Naive thymus-derived CD4-positive, alpha-beta T cell (primary cell): ENCODE measurements around the gene MYBPH. TPM values are rescaled to one million over a fixed set of nuclear protein-coding genes. Genes with fewer than 3 reads are reported as not detected.

Experiments
- ATAC-seq: fragments of 150-1000 bp; cut with Tn5 transposase; 2 replicates; pipeline ENCODE4 v1.10.0; 2021; ENCODE audit warnings: mild to moderate bottlenecking, moderate library complexity
- CTCF ChIA-PET: fragments of 350-600 bp; sonication (Branson Sonifier 250); formaldehyde crosslinking; loops from one replicate; lab custom pipeline; 2021; ENCODE audit warnings: antibody characterized with exemption; lab: Charles Lee
- POLR2A ChIA-PET: fragments of 350-600 bp; sonication (Branson Sonifier 250); formaldehyde crosslinking; loops from one replicate; lab custom pipeline; 2021; ENCODE audit warnings: antibody characterized with exemption, inconsistent platforms; lab: Charles Lee
- DNase-seq, 9 donors: peaks; one replicate each; pipeline versions ENCODE4 v3.0.0 to v3.0.0-alpha.2; 2020 to 2022; ENCODE audit warnings: mixed read lengths in 1 of 9
- H3K27ac ChIP-seq: one replicate; pipeline ENCODE4 v1.7.0; 2013; ENCODE audit warnings: mild to moderate bottlenecking, low read depth, low read length, moderate library complexity
- H3K27me3 ChIP-seq, 2 donors: one replicate each; pipeline ENCODE4 v1.7.0; 2013; ENCODE audit warnings: low read length in 2 of 2, mild to moderate bottlenecking in 2 of 2, moderate library complexity in 2 of 2; ENCODE audit not compliant: control insufficient read depth in 2 of 2, insufficient read depth in 2 of 2
- H3K36me3 ChIP-seq, 3 experiments: 1 replicate in 2 of 3; 2 replicates in 1 of 3; pipeline ENCODE4 v1.7.0; 2013; ENCODE audit warnings: low read length in 3 of 3, mild to moderate bottlenecking in 3 of 3, moderate library complexity in 1 of 3; ENCODE audit not compliant: insufficient read depth in 3 of 3, control insufficient read depth in 2 of 3
- H3K4me1 ChIP-seq, 2 donors: one replicate each; pipeline ENCODE4 v1.7.0; 2013; ENCODE audit warnings: low read length in 2 of 2, mild to moderate bottlenecking in 2 of 2, moderate library complexity in 1 of 2; ENCODE audit not compliant: control insufficient read depth in 2 of 2, insufficient read depth in 2 of 2
- H3K4me3 ChIP-seq: 2 replicates; pipeline ENCODE4 v1.7.0; 2013; ENCODE audit warnings: mild to moderate bottlenecking, low read length
- H3K9me3 ChIP-seq, 3 experiments: 1 replicate in 2 of 3; 2 replicates in 1 of 3; pipeline ENCODE4 v1.7.0; 2013; ENCODE audit warnings: low read length in 3 of 3; ENCODE audit not compliant: control insufficient read depth in 2 of 3
- H3K27ac Mint-ChIP-seq, 9 donors: one replicate each; pipeline ENCODE4 v1.8.0; 2020 to 2022; ENCODE audit warnings: mixed read lengths in 9 of 9, mild to moderate bottlenecking in 8 of 9, moderate library complexity in 5 of 9, inconsistent platforms in 2 of 9
- H3K27me3 Mint-ChIP-seq, 5 donors: one replicate each; pipeline ENCODE4 v1.8.0; 2021 to 2022; ENCODE audit warnings: mixed read lengths in 5 of 5, mild to moderate bottlenecking in 1 of 5
- H3K36me3 Mint-ChIP-seq, 5 donors: one replicate each; pipeline ENCODE4 v1.8.0; 2020 to 2022; ENCODE audit warnings: mixed read lengths in 5 of 5, mild to moderate bottlenecking in 3 of 5, inconsistent platforms in 1 of 5
- H3K4me1 Mint-ChIP-seq, 7 donors: one replicate each; pipeline ENCODE4 v1.8.0; 2020 to 2022; ENCODE audit warnings: mixed read lengths in 7 of 7, mild to moderate bottlenecking in 3 of 7, inconsistent platforms in 1 of 7
- H3K4me3 Mint-ChIP-seq, 10 donors: one replicate each; pipeline ENCODE4 v1.8.0; 2020 to 2022; ENCODE audit warnings: mild to moderate bottlenecking in 10 of 10, mixed read lengths in 10 of 10, moderate library complexity in 6 of 10, inconsistent platforms in 2 of 10
- H3K9me3 Mint-ChIP-seq, 11 donors: one replicate each; pipeline ENCODE4 v1.8.0; 2020 to 2022; ENCODE audit warnings: mixed read lengths in 11 of 11, mild to moderate bottlenecking in 4 of 11, inconsistent platforms in 1 of 11, moderate library complexity in 1 of 11
- intact Hi-C, 2 donors: fragments of 100-400 bp; cut with micrococcal nuclease; formaldehyde crosslinking; loops; one replicate each; pipeline ENCODE4 v1.15.1; 2023
- polyA plus RNA-seq, 2 donors: library from polyadenylated mRNA; unstranded; fragments of 300-500 nt; fragmentation: Illumina TruSeq; gene quantifications; one replicate each; pipeline ENCODE4 v1.2.3, GENCODE V29; 2021
- total RNA-seq, 6 experiments: library from RNA in 5 of 6; stranded (reverse) in 5 of 6; gene quantifications; 1 replicate in 5 of 6; 2 replicates in 1 of 6; pipeline ENCODE4 v1.2.3 and lab custom pipeline; 2021 to 2026

The MYBPH gene
- total and polyA plus RNA-seq, 7 experiments from 2014 or later, result not detected

DNA sequence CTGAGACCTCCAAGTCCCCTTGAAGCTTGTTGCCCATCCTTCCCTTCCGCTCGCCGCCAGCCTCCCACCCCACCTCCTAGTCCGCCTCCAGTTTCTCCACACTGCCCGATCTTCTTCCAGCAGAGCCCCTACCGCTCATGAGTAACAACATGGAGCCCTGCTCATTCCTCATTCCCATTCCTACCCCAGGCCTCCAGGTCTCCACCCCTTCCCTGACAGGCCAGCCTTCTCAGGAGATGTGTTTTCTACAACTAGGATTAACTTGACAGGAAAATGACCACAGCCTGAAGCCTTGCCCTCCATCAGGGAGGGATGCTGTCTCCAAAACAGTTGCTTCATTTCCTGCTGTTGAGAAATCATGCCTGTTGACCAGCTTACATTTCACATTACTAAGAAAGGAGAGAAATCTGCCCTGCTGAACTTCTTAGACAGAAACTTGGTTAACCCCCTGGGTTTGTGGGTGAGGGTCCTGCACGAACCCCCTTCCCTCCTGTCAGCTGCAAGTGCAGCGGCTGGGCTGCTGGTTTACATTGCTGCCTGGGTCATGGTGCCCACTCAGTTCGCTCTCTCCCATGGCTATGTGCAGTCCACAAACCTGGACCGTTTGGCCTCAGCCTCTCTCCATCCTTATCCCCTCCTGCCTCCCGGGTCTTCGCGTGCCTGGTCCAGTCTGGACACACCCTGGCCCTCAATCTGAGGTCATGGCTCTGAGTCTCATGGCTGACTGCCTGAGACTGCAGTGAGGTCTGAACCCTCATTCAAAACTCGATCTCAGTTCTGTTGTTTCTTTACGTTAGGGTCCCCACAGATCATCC is 27.0 kb upstream of the MYBPH start:
- no peak for DNase-seq
- peaks cover 0 to 24% (median 8%) of the 10 kb centered on the region in 5 donors for H3K27me3 Mint-ChIP-seq
- H3K4me1 Mint-ChIP-seq, result peaks cover 0 to 11% (median 0%) of the 10 kb centered on the region in 7 donors
- POLR2A ChIA-PET, result no interaction called here
- H3K4me3 Mint-ChIP-seq, result no peak overlapping the region
- no peaks in the 10 kb centered on the region for H3K27me3 ChIP-seq
- no peak overlapping the region for H3K27ac Mint-ChIP-seq
- H3K36me3 Mint-ChIP-seq, result no peaks in the 10 kb centered on the region
- H3K9me3 Mint-ChIP-seq, result no peaks in the 10 kb centered on the region
- ATAC-seq, result no peak
- intact Hi-C loops, result no loop called here
- CTCF ChIA-PET, result no interaction called here
- no peak overlapping the region for H3K4me3 ChIP-seq
- H3K27ac ChIP-seq, result no peak overlapping the region
- no peaks in the 10 kb centered on the region for H3K4me1 ChIP-seq
- H3K9me3 ChIP-seq, result no peaks in the 10 kb centered on the region
- no peaks in the 10 kb centered on the region for H3K36me3 ChIP-seq

DNA sequence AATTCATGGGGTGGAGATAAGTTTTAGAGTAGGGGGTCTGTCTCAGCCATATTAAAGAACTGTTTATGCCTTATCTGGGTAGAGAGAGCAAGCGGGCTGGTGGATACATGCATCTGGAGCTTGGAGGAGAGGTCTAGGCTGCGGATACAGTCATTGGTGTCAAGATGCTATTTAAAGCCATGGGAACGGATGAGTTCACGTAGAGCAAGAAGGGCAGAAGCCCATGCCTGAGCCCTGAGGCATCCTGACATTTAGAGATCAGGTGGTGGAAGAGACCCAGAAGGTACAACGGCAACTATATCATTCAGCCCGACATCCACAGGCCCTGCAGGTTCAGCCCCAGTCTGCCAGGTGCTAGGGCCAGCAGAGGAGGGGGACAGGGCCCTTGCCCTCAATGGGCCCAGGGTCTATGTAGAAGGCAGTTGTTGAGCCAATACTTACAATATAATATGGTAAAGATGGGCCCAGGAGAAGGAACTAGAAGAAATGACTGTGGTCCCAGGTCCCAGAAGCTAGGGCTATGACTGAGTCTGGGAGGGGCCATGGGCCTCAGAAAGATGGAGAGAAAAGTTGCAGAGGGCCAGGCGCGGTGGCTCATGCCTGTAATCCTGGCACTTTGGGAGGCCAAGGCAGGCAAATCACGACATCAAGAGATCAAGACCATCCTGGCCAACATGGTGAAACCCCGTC is 26.0 kb upstream of the MYBPH start:
- no peaks in the 10 kb centered on the region for H3K36me3 Mint-ChIP-seq
- H3K4me1 ChIP-seq, result no peaks in the 10 kb centered on the region
- no peaks in the 10 kb centered on the region for H3K36me3 ChIP-seq
- no peaks in the 10 kb centered on the region for H3K27me3 ChIP-seq
- H3K9me3 Mint-ChIP-seq, result peaks cover 0 to 3% (median 0%) of the 10 kb centered on the region in 11 donors
- intact Hi-C loops, result no loop called here
- no peak overlapping the region for H3K27ac ChIP-seq
- no peaks in the 10 kb centered on the region for H3K9me3 ChIP-seq
- ATAC-seq (no peak), DNase-seq (no peak)
- CTCF ChIA-PET, result no interaction called here
- H3K4me3 Mint-ChIP-seq, result no peak overlapping the region
- H3K4me1 Mint-ChIP-seq, result peaks cover 0 to 11% (median 0%) of the 10 kb centered on the region in 7 donors
- H3K27me3 Mint-ChIP-seq, result peaks cover 0 to 25% (median 13%) of the 10 kb centered on the region in 5 donors
- POLR2A ChIA-PET, result no interaction called here
- no peak overlapping the region for H3K4me3 ChIP-seq
- no peak overlapping the region for H3K27ac Mint-ChIP-seq

- Histone ChIP-seq H3K4me3 (no peak overlapping the region), H3K9me3 (no peaks in the 10 kb centered on the region), H3K36me3 (no peaks in the 10 kb centered on the region), H3K4me1 (no peaks in the 10 kb centered on the region), H3K27ac (no peak overlapping the region), H3K27me3 (no peaks in the 10 kb centered on the region)
- DNase-seq, result no peak
- peaks cover 0 to 25% (median 13%) of the 10 kb centered on the region in 5 donors for H3K27me3 Mint-ChIP-seq
- POLR2A ChIA-PET, result no interaction called here
- intact Hi-C loops, result no loop called here
- no peak overlapping the region for H3K4me3 Mint-ChIP-seq
- no peak for ATAC-seq
- peaks cover 0 to 11% (median 0%) of the 10 kb centered on the region in 7 donors for H3K4me1 Mint-ChIP-seq
- CTCF ChIA-PET, result no interaction called here
- no peaks in the 10 kb centered on the region for H3K36me3 Mint-ChIP-seq
- peaks cover 0 to 3% (median 0%) of the 10 kb centered on the region in 11 donors for H3K9me3 Mint-ChIP-seq
- H3K27ac Mint-ChIP-seq, result no peak overlapping the region
Observed at GRCh38 chr1:203200916-203201315, 25.3 kb upstream of the MYBPH start.

- Histone ChIP-seq H3K36me3 (no peaks in the 10 kb centered on the region), H3K27ac (no peak overlapping the region), H3K4me1 (no peaks in the 10 kb centered on the region), H3K9me3 (no peaks in the 10 kb centered on the region), H3K27me3 (no peaks in the 10 kb centered on the region), H3K4me3 (no peak overlapping the region)
- no peak overlapping the region for H3K27ac Mint-ChIP-seq
- POLR2A ChIA-PET, result no interaction called here
- H3K36me3 Mint-ChIP-seq, result no peaks in the 10 kb centered on the region
- intact Hi-C loops, result no loop called here
- H3K9me3 Mint-ChIP-seq, result peaks cover 0 to 3% (median 0%) of the 10 kb centered on the region in 11 donors
- DNase-seq (no peak), ATAC-seq (no peak)
- peaks cover 0 to 25% (median 13%) of the 10 kb centered on the region in 5 donors for H3K27me3 Mint-ChIP-seq
- no peak overlapping the region for H3K4me3 Mint-ChIP-seq
- CTCF ChIA-PET, result no interaction called here
- peaks cover 0 to 11% (median 0%) of the 10 kb centered on the region in 7 donors for H3K4me1 Mint-ChIP-seq
Observed at GRCh38 chr1:203199816-203200571, 24.4 kb upstream of the MYBPH start.

DNA sequence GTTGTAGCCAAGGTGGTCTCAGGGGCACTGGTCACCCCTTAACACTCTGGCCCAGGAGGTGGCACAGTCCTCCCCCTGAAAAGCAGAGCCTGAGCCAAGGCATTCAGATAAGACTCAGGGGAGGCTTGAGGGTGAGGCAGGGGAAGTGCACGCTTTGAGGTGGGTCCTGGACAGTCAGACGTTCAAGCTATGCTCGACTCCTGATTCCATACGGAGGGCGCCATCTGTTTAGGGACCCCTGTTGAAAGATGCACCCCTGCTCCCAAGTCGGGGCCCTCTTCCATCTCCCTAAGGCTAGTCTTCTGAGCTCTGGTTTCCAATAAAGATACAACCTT is 23.8 kb upstream of the MYBPH start:
- no peaks in the 10 kb centered on the region for H3K27me3 ChIP-seq
- no peaks in the 10 kb centered on the region for H3K9me3 ChIP-seq
- Mint-ChIP-seq H3K36me3 (no peaks in the 10 kb centered on the region), H3K27ac (no peak overlapping the region), H3K4me3 (no peak overlapping the region), H3K4me1 (peaks cover 0 to 11% (median 0%) of the 10 kb centered on the region in 7 donors), H3K9me3 (peaks cover 0 to 3% (median 0%) of the 10 kb centered on the region in 11 donors), H3K27me3 (peaks cover 0 to 25% (median 13%) of the 10 kb centered on the region in 5 donors)
- CTCF ChIA-PET, result no interaction called here
- ATAC-seq (no peak), DNase-seq (no peak)
- H3K4me3 ChIP-seq, result no peak overlapping the region
- POLR2A ChIA-PET, result no interaction called here
- intact Hi-C loops, result no loop called here
- H3K27ac ChIP-seq, result no peak overlapping the region
- no peaks in the 10 kb centered on the region for H3K36me3 ChIP-seq
- H3K4me1 ChIP-seq, result no peaks in the 10 kb centered on the region

- no peaks in the 10 kb centered on the region for H3K9me3 ChIP-seq
- DNase-seq (no peak), ATAC-seq (no peak)
- H3K4me3 Mint-ChIP-seq, result no peak overlapping the region
- H3K27ac Mint-ChIP-seq, result no peak overlapping the region
- no peaks in the 10 kb centered on the region for H3K36me3 ChIP-seq
- H3K27ac ChIP-seq, result no peak overlapping the region
- POLR2A ChIA-PET, result no interaction called here
- CTCF ChIA-PET, result no interaction called here
- peaks cover 0 to 11% (median 0%) of the 10 kb centered on the region in 7 donors for H3K4me1 Mint-ChIP-seq
- H3K36me3 Mint-ChIP-seq, result no peaks in the 10 kb centered on the region
- peaks cover 0 to 3% (median 0%) of the 10 kb centered on the region in 11 donors for H3K9me3 Mint-ChIP-seq
- H3K27me3 ChIP-seq, result no peaks in the 10 kb centered on the region
- peaks cover 0 to 24% (median 13%) of the 10 kb centered on the region in 5 donors for H3K27me3 Mint-ChIP-seq
- H3K4me3 ChIP-seq, result no peak overlapping the region
- intact Hi-C loops, result no loop called here
- no peaks in the 10 kb centered on the region for H3K4me1 ChIP-seq
Observed at GRCh38 chr1:203199002-203199401, 23.4 kb upstream of the MYBPH start.
